GM18511 (cell line): ENCODE measurements around the gene MMP24.

Experiments
- ATAC-seq: cut with Tn5 transposase; IDR thresholded peaks from one replicate; pipeline ENCODE4 v1.9.1; 2021; ENCODE audit warnings: mild to moderate bottlenecking, moderate library complexity; ENCODE audit not compliant: unreplicated experiment

The MMP24 gene

GRCh38 chr20:35291654-35292503 lies 65.4 kb downstream of the MMP24 start, which contains the start of gene FAM83C:
Gene FAM83C (minus strand): TSS chr20:35292425. CDS start chr20:35292304, 121 bp downstream.
- ATAC-seq = no peak

DNA sequence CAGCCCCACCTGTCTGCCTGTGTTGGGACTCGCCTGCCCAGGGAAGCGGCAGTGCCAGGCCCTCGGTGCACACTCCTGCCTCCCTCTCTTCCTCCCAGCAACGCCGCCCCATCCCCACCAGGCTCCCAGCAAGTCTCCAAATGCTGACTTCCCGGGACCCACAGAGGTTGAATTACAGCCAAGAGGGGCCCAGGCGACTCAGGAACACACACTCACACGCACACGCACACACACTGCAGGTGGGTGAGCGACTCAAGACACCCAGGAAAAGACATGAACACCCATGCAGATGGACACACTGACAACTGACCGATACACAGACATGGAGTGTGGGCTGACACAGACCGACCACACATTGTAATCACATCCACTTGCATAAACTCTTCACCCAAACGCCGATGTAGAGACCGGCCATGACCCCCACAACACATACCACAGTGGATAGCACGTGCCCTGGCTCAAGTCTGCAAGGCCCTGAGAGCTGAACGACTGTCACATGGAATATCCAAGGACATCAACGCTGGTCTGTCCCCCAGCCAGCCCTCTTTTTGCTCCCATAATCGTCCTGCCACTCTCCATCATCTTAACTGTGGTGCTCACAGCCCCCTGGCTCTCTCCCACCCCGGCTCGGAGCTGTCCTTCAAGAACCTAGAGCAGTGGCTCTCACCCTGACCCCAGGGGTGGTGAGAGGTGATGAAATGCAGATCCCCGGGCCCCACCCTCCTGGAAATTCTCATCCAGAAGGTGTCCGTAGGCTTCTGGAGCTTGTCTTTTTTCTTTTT lies 66.2 kb downstream of the MMP24 start:
- ATAC-seq = no peak

DNA sequence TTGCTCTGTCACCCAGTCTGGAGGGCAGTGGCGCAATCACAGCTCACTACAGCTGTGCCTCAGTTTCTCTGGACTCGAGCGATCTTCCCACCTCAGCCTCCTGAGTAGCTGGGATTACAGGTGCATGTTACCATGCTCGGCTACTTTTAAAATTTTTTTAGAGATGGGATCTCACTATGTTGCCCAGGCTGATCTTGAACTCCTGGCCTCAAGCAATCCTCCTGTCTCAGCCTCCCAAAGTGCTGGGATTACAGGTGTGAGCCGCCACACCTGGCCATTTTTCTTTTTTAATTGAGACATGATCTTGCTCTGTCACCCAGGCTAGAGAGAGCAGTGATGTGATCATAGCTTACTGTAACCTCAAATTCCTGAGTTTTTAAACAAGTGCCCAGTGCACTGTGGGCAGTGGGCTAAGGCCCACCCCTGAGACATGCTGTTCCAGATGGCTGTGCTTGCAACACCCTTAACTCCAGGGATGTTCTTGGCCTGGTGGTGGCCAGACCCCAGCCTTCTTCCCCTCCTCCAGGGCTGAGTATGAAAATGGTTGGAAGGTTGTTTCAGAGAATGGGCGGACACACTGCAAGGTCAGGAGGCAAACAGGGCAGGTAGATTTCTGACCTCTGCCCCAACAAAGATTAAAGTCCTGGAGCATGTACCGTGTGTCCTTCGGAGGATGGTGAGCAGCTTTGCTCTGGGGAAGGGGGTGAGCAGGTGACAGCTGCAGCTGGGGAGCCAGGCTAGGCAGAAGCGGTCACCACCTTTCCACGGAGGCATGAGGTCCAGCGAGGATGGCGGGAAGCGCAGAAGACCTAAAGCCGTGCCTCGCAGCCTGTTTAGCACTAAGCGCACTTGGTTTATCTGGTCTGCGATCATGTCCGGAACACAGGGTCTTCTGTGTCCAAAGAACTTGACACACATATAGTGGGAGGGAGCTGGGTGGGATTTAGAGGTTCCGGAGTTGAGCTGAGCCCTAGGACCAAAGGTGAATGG lies 67.1 kb downstream of the MMP24 start:
- ATAC-seq = no peak

DNA sequence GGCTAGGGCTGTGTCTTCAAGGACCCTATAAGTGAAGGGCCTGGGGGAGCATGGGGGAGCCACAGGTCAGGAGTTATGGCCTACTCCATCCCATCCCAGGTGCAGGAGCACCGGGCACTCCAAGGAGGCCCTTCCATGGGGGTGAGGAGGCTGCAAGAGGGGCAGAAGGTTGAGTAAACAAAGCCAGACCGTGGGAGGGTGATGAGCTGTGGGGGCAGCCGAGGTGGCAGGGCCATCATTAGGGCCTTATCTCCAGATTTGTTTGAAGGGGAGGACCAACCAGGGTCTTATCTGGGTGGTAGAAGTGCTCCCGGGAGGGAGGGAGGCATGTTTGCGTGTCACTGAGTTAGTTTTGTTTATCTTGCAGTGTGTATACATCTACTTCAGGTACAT lies 67.8 kb downstream of the MMP24 start:
- ATAC-seq = no peak

DNA sequence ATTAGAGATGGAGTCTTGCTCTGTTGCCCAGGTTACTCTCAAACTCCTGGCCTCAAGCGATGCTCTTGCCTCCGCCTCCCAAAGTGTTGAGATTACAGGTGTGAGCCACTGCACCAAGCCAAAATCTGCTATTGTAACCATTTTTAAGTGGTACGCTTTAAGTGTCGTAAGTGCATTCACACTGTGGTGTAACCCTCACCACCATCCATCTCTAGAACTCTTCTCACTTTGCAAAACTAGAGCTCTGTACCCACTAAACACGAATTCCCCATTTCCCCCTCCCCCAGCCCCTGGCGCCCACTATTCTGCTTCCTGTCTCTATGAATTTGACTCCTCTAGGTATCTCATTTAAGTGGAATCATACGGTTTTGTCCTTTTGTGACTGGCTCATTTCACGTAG lies 68.6 kb downstream of the MMP24 start:
- ATAC-seq = no peak

- no peak for ATAC-seq
These were observed 69.2 kb downstream of the MMP24 start for GRCh38 chr20:35295674-35296073.

DNA sequence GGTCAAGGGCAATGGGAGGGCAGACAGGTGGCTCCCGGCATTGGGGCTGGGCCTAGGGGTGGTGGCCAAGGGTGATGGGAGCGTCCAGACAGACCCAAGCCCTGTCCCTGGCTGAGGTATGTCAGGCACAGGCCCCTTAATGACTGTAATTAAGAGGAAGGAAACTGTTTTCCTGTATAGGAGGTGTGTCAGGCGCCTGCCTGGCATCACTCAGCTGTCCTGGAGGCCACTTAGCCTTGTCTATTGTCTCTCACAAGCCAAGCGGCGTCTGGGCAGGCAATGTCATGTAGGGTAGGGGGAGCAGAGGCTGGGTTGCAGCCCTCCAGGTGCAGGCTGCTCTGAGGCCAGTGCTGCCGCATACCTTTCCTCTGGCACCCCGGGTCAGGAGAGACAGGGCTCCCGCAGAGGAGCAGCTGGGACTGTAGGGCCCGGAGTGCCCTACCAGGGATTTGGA lies 69.6 kb downstream of the MMP24 start:
- no peak for ATAC-seq

GRCh38 chr20:35297155-35297554 lies 70.7 kb downstream of the MMP24 start:
- no peak for ATAC-seq

DNA sequence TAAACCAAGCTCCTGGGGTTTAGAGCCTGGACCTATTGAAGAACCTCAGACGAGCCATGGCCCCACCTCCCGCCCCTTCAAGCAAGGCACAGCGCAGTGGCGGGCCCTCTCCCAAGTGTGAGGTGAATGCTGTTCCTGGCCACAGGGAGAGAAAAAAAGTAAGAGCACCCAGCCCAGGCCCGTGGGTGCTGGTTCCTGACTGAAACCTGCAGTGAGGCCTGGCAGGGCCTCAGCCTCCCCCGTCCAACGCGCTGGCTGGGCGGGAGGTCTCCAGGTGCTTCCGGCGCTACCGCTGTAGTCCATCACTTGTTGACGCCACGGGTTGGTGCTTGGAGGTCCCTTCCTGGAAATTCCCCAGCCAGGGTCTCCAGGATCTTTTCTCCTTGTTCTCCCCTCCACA lies 71.2 kb downstream of the MMP24 start:
- ATAC-seq = no peak

GRCh38 chr20:35298264-35298663 lies 71.8 kb downstream of the MMP24 start:
- no peak for ATAC-seq

DNA sequence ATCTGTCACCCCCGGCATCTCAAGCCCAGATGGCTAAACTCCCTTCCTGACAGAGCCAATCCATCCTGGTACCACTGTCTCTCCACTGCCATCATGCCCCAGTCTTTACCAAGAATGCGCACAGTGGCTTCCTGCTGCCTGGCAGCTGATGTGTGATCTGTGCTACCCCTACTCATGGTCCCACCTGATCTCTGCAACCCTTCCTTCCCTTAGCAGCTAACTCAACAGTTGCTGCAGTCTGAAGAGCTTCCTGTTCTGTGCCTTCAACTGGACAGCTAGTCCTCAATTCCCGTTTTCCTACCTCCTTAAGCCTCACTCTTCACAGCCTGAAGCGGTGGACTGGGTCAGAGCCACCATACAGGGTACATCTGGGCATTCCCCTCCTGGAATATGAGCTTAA lies 73.3 kb downstream of the MMP24 start:
- ATAC-seq = no peak

DNA sequence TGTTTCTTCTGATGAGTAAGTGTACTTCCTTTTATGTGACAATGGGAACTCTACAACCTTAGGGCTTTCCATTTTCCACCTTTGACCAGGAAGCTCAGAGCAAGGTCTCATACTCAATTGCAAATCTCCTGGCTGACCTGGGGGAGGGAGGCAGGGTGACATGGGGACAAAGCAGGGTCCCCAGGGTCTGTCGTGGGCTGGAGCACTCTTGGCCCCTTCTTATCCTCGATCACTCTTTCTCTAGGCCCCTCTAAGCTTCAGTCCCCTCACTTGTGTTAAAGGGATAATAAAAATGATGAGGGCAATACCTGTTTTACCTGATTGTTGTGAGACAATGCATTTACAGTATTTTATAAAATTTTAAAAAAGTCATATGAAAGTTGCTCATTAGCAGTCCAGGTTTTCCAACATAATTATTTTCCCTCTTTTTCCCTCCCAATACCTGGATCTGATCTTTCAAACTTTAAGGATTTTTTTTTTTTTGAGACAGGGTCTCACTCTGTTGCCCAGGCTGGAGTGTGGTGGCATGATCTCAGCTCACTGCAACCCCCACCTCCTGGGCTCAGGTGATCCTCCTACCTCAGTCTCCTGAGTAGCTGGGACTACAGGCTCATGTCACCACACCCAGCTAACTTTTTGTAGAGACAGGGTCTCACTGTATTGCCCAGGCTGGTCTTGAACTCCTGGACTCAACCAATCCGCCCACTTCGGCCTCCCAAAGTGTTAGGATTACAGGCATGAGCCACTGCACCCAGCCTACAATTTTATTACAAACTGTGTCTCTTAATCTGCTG lies 74.2 kb downstream of the MMP24 start:
- ATAC-seq = no peak

GRCh38 chr20:35301426-35301825 lies 74.9 kb downstream of the MMP24 start:
- ATAC-seq = no peak

- ATAC-seq = no peak
These were observed 76.2 kb downstream of the MMP24 start for GRCh38 chr20:35302421-35303335.

DNA sequence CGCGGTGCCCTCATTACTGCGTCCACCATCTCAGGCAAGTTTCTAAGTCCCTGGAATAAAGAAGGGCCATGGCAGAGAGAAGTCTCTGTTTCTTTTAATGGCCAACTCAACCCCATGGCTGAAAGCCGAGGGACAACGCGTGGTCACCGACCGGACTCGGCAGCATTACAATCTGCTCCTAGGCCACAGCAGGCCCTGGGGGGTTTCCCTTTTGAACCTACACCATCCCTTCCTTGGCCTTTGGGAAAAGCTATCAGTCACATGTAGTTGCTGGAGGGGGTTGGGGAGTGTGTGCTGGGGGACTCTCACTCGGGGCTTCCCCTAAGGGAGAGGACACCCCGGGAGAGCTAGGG lies 76.9 kb downstream of the MMP24 start:
- no peak for ATAC-seq

DNA sequence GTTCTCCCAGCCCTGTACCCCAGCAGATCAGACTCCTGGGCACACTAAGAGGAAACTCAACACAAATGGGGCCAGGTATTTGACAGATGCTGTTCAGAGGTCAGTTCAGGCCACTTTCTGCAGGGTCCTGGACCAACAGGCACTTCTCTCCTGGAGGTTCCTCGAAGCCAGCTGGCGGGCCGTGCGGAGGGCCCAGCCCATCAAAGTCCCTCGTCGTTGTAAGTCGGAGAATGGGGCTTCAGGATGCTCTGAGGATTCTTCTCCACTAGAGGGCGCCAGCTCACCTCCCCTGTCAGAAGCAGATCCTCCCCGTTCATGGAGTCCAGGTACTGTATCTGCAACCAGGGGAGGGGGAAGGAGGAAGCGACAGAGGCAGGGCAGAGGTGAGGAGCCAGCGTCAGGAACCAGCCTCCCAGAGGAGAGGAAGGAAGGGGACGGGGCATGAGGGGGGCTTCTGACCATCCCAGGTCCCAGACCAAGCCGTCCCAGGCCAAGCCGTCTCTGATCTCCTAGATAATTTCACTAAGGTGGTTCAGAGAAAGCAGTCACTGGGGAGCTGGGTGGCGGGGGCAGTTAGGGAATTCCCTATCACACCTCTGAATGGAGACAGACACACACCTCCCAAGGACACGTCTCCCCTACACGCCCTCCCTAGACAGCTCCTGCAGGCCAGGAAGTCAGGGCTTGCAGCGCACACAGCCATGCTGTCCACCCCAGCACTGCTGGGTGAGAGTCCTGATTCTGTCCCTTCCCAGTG lies 77.4 kb downstream of the MMP24 start:
- peak; percentile 74 for ATAC-seq

DNA sequence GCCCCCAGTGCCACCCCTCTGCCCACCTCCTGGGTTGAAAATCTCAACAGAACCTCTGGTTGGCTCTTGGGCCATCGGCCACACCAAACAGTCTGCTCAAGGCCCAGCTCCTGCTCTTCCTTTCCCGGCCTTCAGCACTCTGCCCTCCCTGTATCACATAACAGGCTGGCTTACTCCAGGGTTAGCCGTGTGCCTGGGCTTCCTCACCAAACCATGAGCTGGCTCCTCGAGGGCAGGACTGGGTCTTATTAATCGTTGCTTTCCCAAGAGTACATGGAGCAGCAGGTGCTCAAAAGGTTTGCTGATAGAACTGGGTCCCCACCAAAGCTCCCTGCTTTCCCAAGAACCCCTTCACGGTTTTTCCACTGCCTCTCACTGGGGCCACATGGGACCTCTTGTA lies 78.5 kb downstream of the MMP24 start:
- ATAC-seq = no peak
